HepG2 (cell line): Measurements from ENCODE around the gene MED13. TPM values are rescaled to one million over a fixed set of nuclear protein-coding genes. Genes with fewer than 3 reads are reported as not detected.
A peak's percentile ranks its signal among the peaks of the same experiment; 100 is the strongest.

Experiments used
- CERS6 ChIP-seq: sonication (generic); formaldehyde crosslinking; IDR thresholded peaks from 2 replicates; pipeline ENCODE4 v1.5.0; 2020; ENCODE audit warnings: missing genetic modification reagents
- DMAP1 ChIP-seq: IDR thresholded peaks from 2 replicates; pipeline ENCODE4 v1.6.1; 2016
- FOXA1 ChIP-seq, 2 experiments: fragments of 450-650 bp in 1 of 2; sonication (generic) in 1 of 2; formaldehyde crosslinking in 1 of 2; IDR thresholded peaks; 2 replicates each; pipeline versions ENCODE4 v1.4.0 to v1.6.1; 2016 to 2020; ENCODE audit warnings: missing genetic modification reagents in 1 of 2
- FOXK1 ChIP-seq: sonication (generic); formaldehyde crosslinking; IDR thresholded peaks from 2 replicates; pipeline ENCODE4 v1.4.0; 2020; ENCODE audit warnings: low read depth, missing genetic modification reagents, borderline replicate concordance
- HES4 ChIP-seq: sonication (generic); formaldehyde crosslinking; IDR thresholded peaks from 2 replicates; pipeline ENCODE4 v1.9.0; 2021; ENCODE audit warnings: mild to moderate bottlenecking, missing genetic modification reagents, borderline replicate concordance
- HNF4A ChIP-seq: sonication (generic); formaldehyde crosslinking; IDR thresholded peaks from 2 replicates; pipeline ENCODE4 v1.4.0; 2020; ENCODE audit warnings: missing genetic modification reagents
- ISL2 ChIP-seq: sonication (generic); formaldehyde crosslinking; IDR thresholded peaks from 2 replicates; pipeline ENCODE4 v1.5.0; 2020; ENCODE audit warnings: missing genetic modification reagents
- KLF11 ChIP-seq: IDR thresholded peaks from 2 replicates; pipeline ENCODE4 v1.6.1; 2016; ENCODE audit warnings: missing compliant biosample characterization
- RFXAP ChIP-seq: sonication (generic); formaldehyde crosslinking; IDR thresholded peaks from 2 replicates; pipeline ENCODE4 v1.4.0; 2020; ENCODE audit warnings: missing genetic modification reagents, borderline replicate concordance
- RXRB ChIP-seq: IDR thresholded peaks from 2 replicates; pipeline ENCODE4 v1.6.1; 2016; ENCODE audit warnings: borderline replicate concordance, missing genetic modification reagents, missing compliant biosample characterization
- TRAFD1 ChIP-seq: sonication (generic); formaldehyde crosslinking; IDR thresholded peaks from 2 replicates; pipeline ENCODE4 v1.5.1; 2020; ENCODE audit warnings: missing genetic modification reagents, mild to moderate bottlenecking, borderline replicate concordance
- ZBTB25 ChIP-seq: IDR thresholded peaks from 2 replicates; pipeline ENCODE4 v1.6.1; 2018; ENCODE audit warnings: missing genetic modification reagents
- ZNF264 ChIP-seq: sonication (generic); formaldehyde crosslinking; IDR thresholded peaks from 2 replicates; pipeline ENCODE4 v1.4.0; 2020; ENCODE audit warnings: missing genetic modification reagents
- ZNF547 ChIP-seq: sonication (generic); formaldehyde crosslinking; IDR thresholded peaks from 2 replicates; pipeline ENCODE4 v1.5.1; 2020; ENCODE audit warnings: mild to moderate bottlenecking, missing genetic modification reagents
- ZNF567 ChIP-seq: sonication (generic); formaldehyde crosslinking; IDR thresholded peaks from 2 replicates; pipeline ENCODE4 v1.8.1; 2023; ENCODE audit warnings: mild to moderate bottlenecking, missing genetic modification reagents, borderline replicate concordance
- ZNF7 ChIP-seq: IDR thresholded peaks from 2 replicates; pipeline ENCODE4 v1.6.1; 2016; ENCODE audit warnings: missing biosample characterization, missing genetic modification reagents
- ZSCAN21 ChIP-seq: sonication (generic); formaldehyde crosslinking; IDR thresholded peaks from 2 replicates; pipeline ENCODE4 v1.8.0; 2022; ENCODE audit warnings: mild to moderate bottlenecking, missing genetic modification reagents, moderate library complexity, borderline replicate concordance
- polyA plus RNA-seq, 8 experiments: library from polyadenylated mRNA; depleted of rRNA in 3 of 8; stranded (reverse) in 7 of 8; unstranded in 1 of 8; fragments of >200 nt; fragmentation: Illumina TruSeq in 4 of 8; extraction: Trizol in 4 of 8; gene quantifications; 2 replicates each; pipeline versions ENCODE4 v1.2.1 to v1.2.3, GENCODE V29; 2011 to 2016; ENCODE audit warnings: low read depth in 4 of 8, missing spikeins in 1 of 8, mixed read lengths in 1 of 8; ENCODE audit not compliant: insufficient read depth in 1 of 8
- total RNA-seq, 5 experiments: library from RNA; depleted of rRNA; stranded (reverse); fragments of >200 nt; fragmentation: Illumina TruSeq; extraction: Trizol; gene quantifications; 2 replicates each; pipeline ENCODE4 v1.2.3, GENCODE V29; 2016; ENCODE audit warnings: low read depth in 1 of 5
- TF ChIP-seq, protein P1 (sequence below): IDR thresholded peaks from 2 replicates; pipeline ENCODE4 v1.6.1; 2018; ENCODE audit warnings: missing genetic modification reagents, mild to moderate bottlenecking, missing compliant biosample characterization
- TF ChIP-seq, protein P2 (sequence below): sonication (generic); formaldehyde crosslinking; IDR thresholded peaks from 2 replicates; pipeline ENCODE4 v1.8.1; 2023; ENCODE audit warnings: mild to moderate bottlenecking, missing genetic modification reagents, borderline replicate concordance
- TF ChIP-seq, protein P3 (sequence below): sonication (generic); formaldehyde crosslinking; conservative IDR thresholded peaks from 2 replicates; pipeline ENCODE4 v1.4.0; 2020; ENCODE audit warnings: mild to moderate bottlenecking, missing genetic modification reagents, moderate library complexity

The MED13 gene
- total and polyA plus RNA-seq, 2 of the 13 experiments (the other 11 are each of a cell fraction or from before 2014, with no cell fraction given), result 27.4 to 69.1 TPM

- TF ChIP-seq, protein P1, sequence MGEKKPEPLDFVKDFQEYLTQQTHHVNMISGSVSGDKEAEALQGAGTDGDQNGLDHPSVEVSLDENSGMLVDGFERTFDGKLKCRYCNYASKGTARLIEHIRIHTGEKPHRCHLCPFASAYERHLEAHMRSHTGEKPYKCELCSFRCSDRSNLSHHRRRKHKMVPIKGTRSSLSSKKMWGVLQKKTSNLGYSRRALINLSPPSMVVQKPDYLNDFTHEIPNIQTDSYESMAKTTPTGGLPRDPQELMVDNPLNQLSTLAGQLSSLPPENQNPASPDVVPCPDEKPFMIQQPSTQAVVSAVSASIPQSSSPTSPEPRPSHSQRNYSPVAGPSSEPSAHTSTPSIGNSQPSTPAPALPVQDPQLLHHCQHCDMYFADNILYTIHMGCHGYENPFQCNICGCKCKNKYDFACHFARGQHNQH (CRISPR knock-in tag), result peak; percentile 53; the same call in 1 of the 2 replicates
- TF ChIP-seq FOXK1 (CRISPR knock-in tag), result peak; percentile 77; the same call in 1 of the 2 replicates
- TF ChIP-seq KLF11 (CRISPR knock-in tag), result peak; percentile 32; the same call in 1 of the 2 replicates
- peak; percentile 51; the same call in 1 of the 2 replicates for TF ChIP-seq ZNF547 (CRISPR knock-in tag)
- TF ChIP-seq CERS6 (CRISPR knock-in tag), result no peak
- TF ChIP-seq ZNF264 (CRISPR knock-in tag), result peak; percentile 87
- TF ChIP-seq ISL2 (CRISPR knock-in tag), result peak; percentile 95
- TF ChIP-seq DMAP1 (CRISPR knock-in tag), result peak; percentile 53; the same call in 1 of the 2 replicates
- TF ChIP-seq ZBTB25 (CRISPR knock-in tag), result peak; percentile 75
- no peak for TF ChIP-seq ZNF567 (CRISPR knock-in tag)
- TF ChIP-seq RXRB, result peak; percentile 98
- TF ChIP-seq ZSCAN21, result no peak; the same call in 1 of the 2 replicates
- no peak for TF ChIP-seq HES4
- TF ChIP-seq RFXAP (CRISPR knock-in tag), result peak; percentile 69; the same call in 1 of the 2 replicates
- TF ChIP-seq, protein P2, sequence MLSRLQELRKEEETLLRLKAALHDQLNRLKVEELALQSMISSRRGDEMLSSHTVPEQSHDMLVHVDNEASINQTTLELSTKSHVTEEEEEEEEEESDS (CRISPR knock-in tag), result no peak
- peak; percentile 99 for TF ChIP-seq HNF4A (CRISPR knock-in tag)
- no peak for TF ChIP-seq TRAFD1 (CRISPR knock-in tag)
- no peak for TF ChIP-seq ZNF7 (CRISPR knock-in tag)
- TF ChIP-seq, protein P3, sequence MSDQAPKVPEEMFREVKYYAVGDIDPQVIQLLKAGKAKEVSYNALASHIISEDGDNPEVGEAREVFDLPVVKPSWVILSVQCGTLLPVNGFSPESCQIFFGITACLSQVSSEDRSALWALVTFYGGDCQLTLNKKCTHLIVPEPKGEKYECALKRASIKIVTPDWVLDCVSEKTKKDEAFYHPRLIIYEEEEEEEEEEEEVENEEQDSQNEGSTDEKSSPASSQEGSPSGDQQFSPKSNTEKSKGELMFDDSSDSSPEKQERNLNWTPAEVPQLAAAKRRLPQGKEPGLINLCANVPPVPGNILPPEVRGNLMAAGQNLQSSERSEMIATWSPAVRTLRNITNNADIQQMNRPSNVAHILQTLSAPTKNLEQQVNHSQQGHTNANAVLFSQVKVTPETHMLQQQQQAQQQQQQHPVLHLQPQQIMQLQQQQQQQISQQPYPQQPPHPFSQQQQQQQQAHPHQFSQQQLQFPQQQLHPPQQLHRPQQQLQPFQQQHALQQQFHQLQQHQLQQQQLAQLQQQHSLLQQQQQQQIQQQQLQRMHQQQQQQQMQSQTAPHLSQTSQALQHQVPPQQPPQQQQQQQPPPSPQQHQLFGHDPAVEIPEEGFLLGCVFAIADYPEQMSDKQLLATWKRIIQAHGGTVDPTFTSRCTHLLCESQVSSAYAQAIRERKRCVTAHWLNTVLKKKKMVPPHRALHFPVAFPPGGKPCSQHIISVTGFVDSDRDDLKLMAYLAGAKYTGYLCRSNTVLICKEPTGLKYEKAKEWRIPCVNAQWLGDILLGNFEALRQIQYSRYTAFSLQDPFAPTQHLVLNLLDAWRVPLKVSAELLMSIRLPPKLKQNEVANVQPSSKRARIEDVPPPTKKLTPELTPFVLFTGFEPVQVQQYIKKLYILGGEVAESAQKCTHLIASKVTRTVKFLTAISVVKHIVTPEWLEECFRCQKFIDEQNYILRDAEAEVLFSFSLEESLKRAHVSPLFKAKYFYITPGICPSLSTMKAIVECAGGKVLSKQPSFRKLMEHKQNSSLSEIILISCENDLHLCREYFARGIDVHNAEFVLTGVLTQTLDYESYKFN, result peak; percentile 100
- TF ChIP-seq FOXA1 (IDR thresholded peaks at IDR 0.05), result no peak
- TF ChIP-seq FOXA1 (CRISPR knock-in tag; IDR thresholded peaks at IDR 0.05), result peak; percentile 78
Measured at GRCh38 chr17:62090021-62090824, 25.1 kb upstream of the MED13 start (continued).
